ENCODE measurements around the gene RPUSD1. TPM values are rescaled to one million over a fixed set of nuclear protein-coding genes. Genes with fewer than 3 reads are reported as not detected.

The RPUSD1 gene
- total RNA-seq, 1 experiment from 2014 or later = 72.6 TPM

GRCh38 chr16:749010-749409, 39.2 kb downstream of the RPUSD1 start:
- POLR2A ChIA-PET (ENCODE audit: unreplicated experiment) = interaction anchor here (0.7 kb wide), 1 partner anchor 30 kb away, joined by 6 read pairs; no protein-coding TSS in a partner anchor
- H2AFZ ChIP-seq (ENCODE audit: low read length) = no peak overlapping the region
- H3K4me3 ChIP-seq (ENCODE audit: low read length) = no peak overlapping the region
- no peaks in the 10 kb centered on the region for H3K79me2 ChIP-seq (ENCODE audit: low read length)
- BruUV-seq (replicated peaks) = no TSS peak
- no peaks in the 10 kb centered on the region for H3K27me3 ChIP-seq (ENCODE audit: low read length)
- DNase-seq = no peak
- H4K20me1 ChIP-seq (ENCODE audit: low read length) = no peaks in the 10 kb centered on the region
- no peaks in the 10 kb centered on the region for H3K36me3 ChIP-seq (ENCODE audit: low read depth, low read length)
- no peaks in the 10 kb centered on the region for H3K9me2 ChIP-seq (replicated peaks; ENCODE audit: low read length)
- H3K27ac ChIP-seq (ENCODE audit: low read length) = no peak overlapping the region
- CTCF ChIA-PET = no interaction called here
- intact Hi-C loops (cut with micrococcal nuclease) = no loop called here
- H3K9ac ChIP-seq (ENCODE audit: low read length) = no peak overlapping the region
- no peaks in the 10 kb centered on the region for H3K4me1 ChIP-seq (ENCODE audit: insufficient read depth, low read length)
- no peak for TF ChIP-seq CTCF (conservative IDR thresholded peaks at IDR 0.05; ENCODE audit: low read depth, low read length)
- no peak for TF ChIP-seq EZH2phosphoT487 (IDR thresholded peaks at IDR 0.05; ENCODE audit: borderline replicate concordance, low read length)
- no peak for TF ChIP-seq EZH2 (IDR thresholded peaks at IDR 0.05; ENCODE audit: low read length, unreplicated experiment)
- no peaks in the 10 kb centered on the region for H3F3A ChIP-seq (ENCODE audit: low read length, unreplicated experiment)
- no peak overlapping the region for H3K4me2 ChIP-seq (ENCODE audit: low read length)
- H3K9me3 ChIP-seq (ENCODE audit: low read length) = no peaks in the 10 kb centered on the region
- ATAC-seq = no peak

- DNase-seq (no peak), ATAC-seq (no peak)
- no peaks in the 10 kb centered on the region for H3K27me3 ChIP-seq (ENCODE audit: low read length)
- no peaks in the 10 kb centered on the region for H4K20me1 ChIP-seq (ENCODE audit: low read length)
- no peak overlapping the region for H3K9ac ChIP-seq (ENCODE audit: low read length)
- H3F3A ChIP-seq (ENCODE audit: low read length, unreplicated experiment) = no peaks in the 10 kb centered on the region
- no peaks in the 10 kb centered on the region for H3K9me2 ChIP-seq (replicated peaks; ENCODE audit: low read length)
- H2AFZ ChIP-seq (ENCODE audit: low read length) = no peak overlapping the region
- no TSS peak for BruUV-seq (replicated peaks)
- no peak overlapping the region for H3K4me3 ChIP-seq (ENCODE audit: low read length)
- no peak overlapping the region for H3K27ac ChIP-seq (ENCODE audit: low read length)
- TF ChIP-seq EZH2phosphoT487 (IDR thresholded peaks at IDR 0.05; ENCODE audit: borderline replicate concordance, low read length) (no peak), CTCF (conservative IDR thresholded peaks at IDR 0.05; ENCODE audit: low read depth, low read length) (no peak), EZH2 (IDR thresholded peaks at IDR 0.05; ENCODE audit: low read length, unreplicated experiment) (no peak)
- ChIA-PET CTCF (no interaction called here), POLR2A (ENCODE audit: unreplicated experiment) (no interaction called here)
- H3K4me2 ChIP-seq (ENCODE audit: low read length) = no peak overlapping the region
- H3K36me3 ChIP-seq (ENCODE audit: low read depth, low read length) = no peaks in the 10 kb centered on the region
- no peaks in the 10 kb centered on the region for H3K9me3 ChIP-seq (ENCODE audit: low read length)
- no peaks in the 10 kb centered on the region for H3K79me2 ChIP-seq (ENCODE audit: low read length)
- no peaks in the 10 kb centered on the region for H3K4me1 ChIP-seq (ENCODE audit: insufficient read depth, low read length)
- intact Hi-C loops (cut with micrococcal nuclease) = no loop called here
Measured at GRCh38 chr16:747978-748746, 40.0 kb downstream of the RPUSD1 start.

GRCh38 chr16:746637-747036, 41.5 kb downstream of the RPUSD1 start:
- Histone ChIP-seq H3K4me2 (ENCODE audit: low read length) (no peak overlapping the region), H3K4me3 (ENCODE audit: low read length) (no peak overlapping the region), H3F3A (ENCODE audit: low read length, unreplicated experiment) (no peaks in the 10 kb centered on the region), H3K4me1 (ENCODE audit: insufficient read depth, low read length) (no peaks in the 10 kb centered on the region), H3K27me3 (ENCODE audit: low read length) (no peaks in the 10 kb centered on the region), H3K9me3 (ENCODE audit: low read length) (no peaks in the 10 kb centered on the region), H3K27ac (ENCODE audit: low read length) (no peak overlapping the region), H3K36me3 (ENCODE audit: low read depth, low read length) (no peaks in the 10 kb centered on the region), H3K79me2 (ENCODE audit: low read length) (no peaks in the 10 kb centered on the region), H3K9me2 (replicated peaks; ENCODE audit: low read length) (no peaks in the 10 kb centered on the region), H4K20me1 (ENCODE audit: low read length) (no peaks in the 10 kb centered on the region), H3K9ac (ENCODE audit: low read length) (no peak overlapping the region), H2AFZ (ENCODE audit: low read length) (no peak overlapping the region)
- CTCF ChIA-PET = no interaction called here
- no peak for ATAC-seq
- TF ChIP-seq EZH2 (IDR thresholded peaks at IDR 0.05; ENCODE audit: low read length, unreplicated experiment) = no peak
- TF ChIP-seq EZH2phosphoT487 (IDR thresholded peaks at IDR 0.05; ENCODE audit: borderline replicate concordance, low read length) = no peak
- DNase-seq = no peak
- intact Hi-C loops (cut with micrococcal nuclease) = no loop called here
- POLR2A ChIA-PET (ENCODE audit: unreplicated experiment) = no interaction called here
- no TSS peak for BruUV-seq (replicated peaks)

Data from PC-3 (cell line).